H1 (cell line): ENCODE results near the gene SCNN1B. TPM values are rescaled to one million over a fixed set of nuclear protein-coding genes. Genes with fewer than 3 reads are reported as not detected.
"Not testable (repeated sequence)": the region's sequence is repeated elsewhere in the genome, so short reads cannot be mapped to it uniquely, and the experiment has no call there.

Experiments
- CTCF ChIA-PET: fragments of 300-600 bp; sonication (Branson Sonifier 250); formaldehyde crosslinking; loops from one replicate; lab custom pipeline; 2021; ENCODE audit not compliant: partially characterized antibody; lab: Charles Lee
- POLR2A ChIA-PET: fragments of 300-600 bp; sonication (Branson Sonifier 250); formaldehyde crosslinking; loops from one replicate; lab custom pipeline; 2021; ENCODE audit warnings: inconsistent platforms; ENCODE audit not compliant: partially characterized antibody; lab: Charles Lee
- DNase-seq, 2 experiments: peaks; one replicate each; pipeline versions ENCODE4 v3.0.0 to v3.0.0-alpha.2; 2010 to 2022; ENCODE audit warnings: low spot score in 2 of 2, low read depth in 1 of 2, mixed read lengths in 1 of 2
- FAIRE-seq: peaks from 2 replicates; lab custom pipeline; 2011; peaks lifted over from hg19 to GRCh38; lab: Jason Lieb, UNC
- H2AFZ ChIP-seq: 2 replicates; pipeline ENCODE4 v1.8.1; 2012; ENCODE audit warnings: low read length, inconsistent platforms
- H2AK5ac ChIP-seq: 2 replicates; pipeline ENCODE4 v1.6.1; 2013; ENCODE audit warnings: low read depth, low read length
- H2BK120ac ChIP-seq: replicated peaks from 2 replicates; pipeline ENCODE3; 2013; ENCODE audit warnings: low read depth, low read length, inconsistent platforms
- H2BK12ac ChIP-seq: 2 replicates; pipeline ENCODE4 v1.6.1; 2013; ENCODE audit warnings: low read depth, low read length
- H2BK15ac ChIP-seq: 2 replicates; pipeline ENCODE4 v1.6.1; 2013; ENCODE audit warnings: low read length
- H2BK20ac ChIP-seq: 2 replicates; pipeline ENCODE4 v1.6.1; 2013; ENCODE audit warnings: low read length
- H2BK5ac ChIP-seq: 2 replicates; pipeline ENCODE4 v1.6.1; 2013; ENCODE audit warnings: low read depth, low read length
- H3K14ac ChIP-seq: 2 replicates; pipeline ENCODE4 v1.6.1; 2013; ENCODE audit warnings: inconsistent platforms; ENCODE audit not compliant: insufficient read length
- H3K18ac ChIP-seq: 2 replicates; pipeline ENCODE4 v1.6.1; 2013; ENCODE audit warnings: low read length; ENCODE audit errors: extremely low read depth
- H3K23ac ChIP-seq: 2 replicates; pipeline ENCODE4 v1.6.1; 2013; ENCODE audit warnings: inconsistent platforms; ENCODE audit not compliant: insufficient read length
- H3K23me2 ChIP-seq: 2 replicates; pipeline ENCODE4 v1.6.1; 2013; ENCODE audit warnings: low read depth, low read length
- H3K27ac ChIP-seq: 2 replicates; pipeline ENCODE4 v1.6.1; 2011; ENCODE audit warnings: low read depth, low read length, inconsistent platforms
- H3K27me3 ChIP-seq, 4 experiments: replicated peaks in 1 of 4; 1 replicate in 1 of 4; 2 replicates in 3 of 4; pipeline versions ENCODE4 v1.6.1 to v1.8.1; 2011 to 2013; ENCODE audit warnings: low read length in 3 of 4, mild to moderate bottlenecking in 3 of 4, inconsistent platforms in 2 of 4, mixed read lengths in 2 of 4, moderate library complexity in 1 of 4; ENCODE audit not compliant: control insufficient read depth in 3 of 4, insufficient read depth in 3 of 4; ENCODE audit errors: extremely low read depth in 1 of 4
- H3K36me3 ChIP-seq, 4 experiments: 2 replicates each; pipeline versions ENCODE4 v1.6.1 to v1.8.1; 2011 to 2013; ENCODE audit warnings: mild to moderate bottlenecking in 4 of 4, low read length in 3 of 4, moderate library complexity in 2 of 4, control low read depth in 1 of 4, inconsistent platforms in 1 of 4; ENCODE audit not compliant: insufficient read depth in 4 of 4, control insufficient read depth in 2 of 4
- H3K4ac ChIP-seq: replicated peaks from 2 replicates; pipeline ENCODE3; 2013; ENCODE audit warnings: low read length, low read depth, mixed read lengths, inconsistent platforms; ENCODE audit not compliant: insufficient read length
- H3K4me1 ChIP-seq, 4 experiments: replicated peaks in 1 of 4; 1 replicate in 1 of 4; 2 replicates in 3 of 4; pipeline versions ENCODE4 v1.6.1 to v1.8.1; 2011 to 2013; ENCODE audit warnings: low read length in 3 of 4, inconsistent platforms in 2 of 4, mixed read lengths in 1 of 4; ENCODE audit not compliant: insufficient read depth in 4 of 4, control insufficient read depth in 3 of 4
- H3K4me2 ChIP-seq, 2 experiments: 2 replicates each; pipeline versions ENCODE4 v1.6.1 to v1.8.1; 2011 to 2013; ENCODE audit warnings: low read depth in 2 of 2, low read length in 2 of 2, control low read depth in 1 of 2, inconsistent platforms in 1 of 2, mild to moderate bottlenecking in 1 of 2; ENCODE audit not compliant: insufficient read depth in 1 of 2
- H3K4me3 ChIP-seq, 4 experiments: fragments of 200-600, 300-600 bp in 1 of 4; sonication (generic), shearing (Covaris generic), sonication (Bioruptor Twin) in 1 of 4; 2 replicates each; pipeline versions ENCODE4 v1.5.1 to v1.8.1; 2011 to 2016; ENCODE audit warnings: low read length in 4 of 4, low read depth in 3 of 4, control low read depth in 2 of 4, inconsistent platforms in 2 of 4, mild to moderate bottlenecking in 2 of 4, mixed read lengths in 1 of 4, moderate library complexity in 1 of 4; ENCODE audit not compliant: insufficient read depth in 2 of 4; ENCODE audit errors: extremely low read depth in 1 of 4
- H3K56ac ChIP-seq: replicated peaks from 2 replicates; pipeline ENCODE3; 2013; ENCODE audit warnings: low read depth, mild to moderate bottlenecking, mixed read lengths, low read length, inconsistent platforms; ENCODE audit not compliant: insufficient read length
- H3K79me1 ChIP-seq: 2 replicates; pipeline ENCODE4 v1.6.1; 2013; ENCODE audit warnings: low read depth, low read length, control low read depth
- H3K79me2 ChIP-seq, 2 experiments: 2 replicates each; pipeline versions ENCODE4 v1.6.1 to v1.8.1; 2012 to 2013; ENCODE audit warnings: low read length in 2 of 2, mild to moderate bottlenecking in 2 of 2, inconsistent platforms in 1 of 2; ENCODE audit not compliant: insufficient read depth in 2 of 2, control insufficient read depth in 1 of 2
- H3K9ac ChIP-seq, 4 experiments: replicated peaks in 1 of 4; 1 replicate in 1 of 4; 2 replicates in 3 of 4; pipeline versions ENCODE4 v1.6.1 to v1.8.1; 2011 to 2013; ENCODE audit warnings: low read depth in 3 of 4, low read length in 3 of 4, control low read depth in 2 of 4, mild to moderate bottlenecking in 2 of 4, moderate library complexity in 2 of 4, inconsistent platforms in 1 of 4; ENCODE audit errors: extremely low read depth in 1 of 4
- H3K9me3 ChIP-seq, 2 experiments: 2 replicates each; pipeline versions ENCODE4 v1.6.1 to v1.8.1; 2012 to 2013; ENCODE audit warnings: mild to moderate bottlenecking in 2 of 2, moderate library complexity in 2 of 2, control low read depth in 1 of 2, inconsistent platforms in 1 of 2, low read depth in 1 of 2, low read length in 1 of 2, mixed read lengths in 1 of 2; ENCODE audit not compliant: insufficient read depth in 2 of 2
- H4K20me1 ChIP-seq, 2 experiments: replicated peaks in 1 of 2; 2 replicates each; pipeline versions ENCODE3 to v1.8.1; 2011 to 2013; ENCODE audit warnings: inconsistent platforms in 2 of 2, low read length in 2 of 2, mild to moderate bottlenecking in 1 of 2; ENCODE audit not compliant: insufficient read depth in 2 of 2, control insufficient read depth in 1 of 2
- H4K5ac ChIP-seq: 2 replicates; pipeline ENCODE4 v1.6.1; 2013; ENCODE audit warnings: low read length, low read depth, mixed read lengths, inconsistent platforms; ENCODE audit not compliant: insufficient read length
- H4K8ac ChIP-seq: 2 replicates; pipeline ENCODE4 v1.8.0; 2013; ENCODE audit warnings: mild to moderate bottlenecking, moderate library complexity, low read length, inconsistent platforms; ENCODE audit not compliant: insufficient read depth; ENCODE audit errors: extremely low read depth
- H4K91ac ChIP-seq: replicated peaks from 2 replicates; pipeline ENCODE3; 2013; ENCODE audit warnings: low read length, mixed read lengths, inconsistent platforms; ENCODE audit not compliant: insufficient read length
- WGBS, 2 experiments: shearing (Covaris generic) in 1 of 2; methylation state at CpG; one replicate each; pipeline versions ENCODE4 v1.1.6 to v1.1.7; 2013 to 2015; ENCODE audit warnings: low lambda C conversion rate in 2 of 2, mixed read lengths in 2 of 2, inconsistent platforms in 1 of 2, low coverage in 1 of 2, missing lambda C conversion rate in 1 of 2; ENCODE audit not compliant: insufficient replicate concordance in 2 of 2, insufficient coverage in 1 of 2, insufficient read length in 1 of 2; ENCODE audit errors: extremely low coverage in 1 of 2, missing lambda C conversion rate in 1 of 2; 5-methylcytosine and 5-hydroxymethylcytosine counted together
- polyA plus RNA-seq, 7 experiments: library from polyadenylated mRNA; depleted of rRNA in 3 of 7; stranded (reverse) in 5 of 7; unstranded in 2 of 7; fragments of >200 nt in 5 of 7; fragments of 200-250 nt in 2 of 7; gene quantifications; 1 replicate in 5 of 7; 2 replicates in 1 of 7; 4 replicates in 1 of 7; pipeline versions ENCODE4 v1.2.1 to v1.2.3, GENCODE V29; 2011 to 2013; ENCODE audit warnings: missing spikeins in 2 of 7, mixed read lengths in 2 of 7
- total RNA-seq: library from RNA; stranded (reverse); fragmentation: NEBNext Ultra II Directional; extraction: Animal tissue kit (Norgen Biotek cat#: 25700); gene quantifications from 2 replicates; pipeline ENCODE4 v1.2.1, GENCODE V29; 2021

The SCNN1B gene
- total and polyA plus RNA-seq, 2 of the 8 experiments (the other 6 are each of a cell fraction or from before 2014, with no cell fraction given) = 0.20 to 0.95 TPM

GRCh38 chr16:23400447-23400846, 98.3 kb downstream of the SCNN1B start:
- H3K4me3 ChIP-seq, H2AFZ ChIP-seq, H4K20me1 ChIP-seq, H2BK120ac ChIP-seq, H4K5ac ChIP-seq, H3K79me2 ChIP-seq, H3K27me3 ChIP-seq, H3K14ac ChIP-seq, H2AK5ac ChIP-seq, POLR2A ChIA-PET, H3K9me3 ChIP-seq, H2BK15ac ChIP-seq, H3K79me1 ChIP-seq, H3K56ac ChIP-seq, H3K9ac ChIP-seq, H2BK20ac ChIP-seq, H3K23ac ChIP-seq, H3K27ac ChIP-seq, FAIRE-seq, H3K23me2 ChIP-seq, H3K4ac ChIP-seq, DNase-seq, H4K8ac ChIP-seq: not testable (repeated sequence)
- Histone ChIP-seq H4K91ac (peak overlapping the region; percentile 11), H3K36me3 (peaks cover 3 to 22% (median 4%) of the 10 kb centered on the region in 4 experiments; a peak in 4 of 8 replicates), H2BK5ac (peak overlapping the region; percentile 48; the same call in 1 of the 2 replicates), H2BK12ac (peak overlapping the region; percentile 82; the same call in 1 of the 2 replicates), H3K4me1 (peaks cover 3 to 23% (median 17%) of the 10 kb centered on the region in 4 experiments), H3K4me2 (0 out of 4 replicates have a peak overlapping the region, but pooled peaks of 1 of the 2 experiments have one; percentile 45), H3K18ac (peak overlapping the region; percentile 87; the same call in 1 of the 2 replicates)
- 90% methylated on average over 7 of the region's 7 CpGs; no CpG with 5 or more reads in 1 of the 2 experiments for WGBS, 2 experiments
- CTCF ChIA-PET = interaction anchor here (1.3 to 5.2 kb wide), 3 partner anchors 9 to 34 kb away, joined by 3 to 38 read pairs (median 7); no protein-coding TSS in a partner anchor
